ENCODE measurements around the gene OLA1.

DNA sequence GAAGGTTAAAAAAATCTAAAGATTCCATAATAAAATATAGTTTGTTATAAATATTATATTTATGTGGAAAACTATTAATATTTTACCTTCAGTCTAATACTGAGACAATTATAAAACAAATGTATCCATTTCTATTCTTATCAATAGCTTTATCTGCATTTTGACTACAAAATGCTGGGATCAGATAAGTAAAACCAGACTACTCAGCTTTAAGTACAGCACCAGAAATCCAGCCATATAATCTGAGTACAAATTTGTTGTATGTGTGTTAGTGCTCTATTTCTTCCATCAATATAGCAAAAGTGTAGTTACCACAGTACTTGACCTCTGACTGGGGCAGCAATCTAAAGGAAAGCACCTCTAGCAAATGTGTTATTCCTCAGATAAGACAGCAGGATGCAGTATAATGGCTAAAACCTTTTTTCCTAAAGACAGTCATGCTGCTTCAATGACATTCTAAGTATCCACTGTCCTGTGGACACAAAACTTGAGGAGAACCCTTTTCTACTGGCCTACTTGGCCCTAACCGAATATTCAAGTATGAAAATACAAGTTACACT is 68.1 kb downstream of the OLA1 start:
- TF ChIP-seq, protein P1, sequence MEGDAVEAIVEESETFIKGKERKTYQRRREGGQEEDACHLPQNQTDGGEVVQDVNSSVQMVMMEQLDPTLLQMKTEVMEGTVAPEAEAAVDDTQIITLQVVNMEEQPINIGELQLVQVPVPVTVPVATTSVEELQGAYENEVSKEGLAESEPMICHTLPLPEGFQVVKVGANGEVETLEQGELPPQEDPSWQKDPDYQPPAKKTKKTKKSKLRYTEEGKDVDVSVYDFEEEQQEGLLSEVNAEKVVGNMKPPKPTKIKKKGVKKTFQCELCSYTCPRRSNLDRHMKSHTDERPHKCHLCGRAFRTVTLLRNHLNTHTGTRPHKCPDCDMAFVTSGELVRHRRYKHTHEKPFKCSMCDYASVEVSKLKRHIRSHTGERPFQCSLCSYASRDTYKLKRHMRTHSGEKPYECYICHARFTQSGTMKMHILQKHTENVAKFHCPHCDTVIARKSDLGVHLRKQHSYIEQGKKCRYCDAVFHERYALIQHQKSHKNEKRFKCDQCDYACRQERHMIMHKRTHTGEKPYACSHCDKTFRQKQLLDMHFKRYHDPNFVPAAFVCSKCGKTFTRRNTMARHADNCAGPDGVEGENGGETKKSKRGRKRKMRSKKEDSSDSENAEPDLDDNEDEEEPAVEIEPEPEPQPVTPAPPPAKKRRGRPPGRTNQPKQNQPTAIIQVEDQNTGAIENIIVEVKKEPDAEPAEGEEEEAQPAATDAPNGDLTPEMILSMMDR (IDR thresholded peaks at IDR 0.05; ENCODE audit: insufficient read depth, low read length): no peak
- TF ChIP-seq POLR2AphosphoS5 (IDR thresholded peaks at IDR 0.05; ENCODE audit: low read depth): no peak
